Neural progenitor cell (in vitro differentiated cells): Measurements from ENCODE around the gene SLC23A2.

Experiments
- CTCF ChIP-seq: fragments of 200-600 bp; sonication (generic); IDR thresholded peaks from 2 replicates; pipeline ENCODE4 v1.5.1; 2017; ENCODE audit warnings: antibody characterized with exemption, mild to moderate bottlenecking
- EZH2 ChIP-seq: fragments of 200-600 bp; sonication (generic); IDR thresholded peaks from 2 replicates; pipeline ENCODE4 v1.6.1; 2017; ENCODE audit warnings: antibody characterized with exemption, mild to moderate bottlenecking, moderate library complexity
- EZH2phosphoT487 ChIP-seq: fragments of 200-600 bp; sonication (generic); IDR thresholded peaks from 2 replicates; pipeline ENCODE4 v1.6.1; 2017; ENCODE audit warnings: antibody characterized with exemption

- TF ChIP-seq CTCF, result no peak
- no peak for TF ChIP-seq EZH2
- no peak for TF ChIP-seq EZH2phosphoT487
These were observed 42.8 kb upstream of the SLC23A2 start for GRCh38 chr20:5044075-5044620.
